Activated T-cell treated with anti-CD3 and anti-CD28 coated beads for 4 hours (primary cell): ENCODE results near the gene UBE2G1.
"Not testable (repeated sequence)": the region's sequence is repeated elsewhere in the genome, so short reads cannot be mapped to it uniquely, and the experiment has no call there.

Source experiments
- DNase-seq: peaks from one replicate; pipeline ENCODE4 v3.0.0-alpha.2; 2020

UBE2G1 gene

DNA sequence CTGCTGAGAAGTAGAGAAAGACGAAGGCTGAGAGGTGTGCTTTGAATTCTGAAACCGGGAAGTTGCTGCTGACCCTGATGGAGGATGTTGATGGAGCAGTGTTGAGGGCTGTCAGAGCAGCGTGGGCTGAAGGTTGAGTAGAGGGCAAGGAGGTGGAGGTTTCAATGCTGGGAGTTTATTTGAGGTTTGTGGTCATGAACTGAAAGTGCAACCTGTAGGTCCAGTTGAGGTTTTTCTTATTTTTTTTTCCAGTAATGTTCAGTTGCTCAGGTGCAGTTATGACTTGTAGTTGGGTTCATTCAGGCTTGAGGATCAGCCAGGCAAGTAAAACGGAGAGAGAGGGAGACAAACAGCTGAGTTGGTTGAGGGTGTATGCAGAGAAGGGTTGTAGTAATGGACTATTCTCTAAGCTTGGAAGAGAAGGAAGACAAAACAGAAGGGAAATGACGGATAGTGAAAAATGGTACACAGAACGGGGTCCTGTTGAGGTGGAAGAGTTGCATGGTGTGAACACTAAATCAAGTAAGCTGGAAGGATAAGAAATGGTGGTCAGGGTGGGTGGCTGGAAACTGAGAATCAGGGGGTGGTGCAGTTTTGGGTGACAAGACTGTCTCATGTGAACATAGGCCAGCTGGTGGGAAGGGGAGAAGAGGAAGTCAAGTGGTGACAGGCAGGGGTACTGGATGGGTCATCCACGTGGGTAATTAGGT is 8.7 kb upstream of the UBE2G1 start:
- no peak for DNase-seq

DNA sequence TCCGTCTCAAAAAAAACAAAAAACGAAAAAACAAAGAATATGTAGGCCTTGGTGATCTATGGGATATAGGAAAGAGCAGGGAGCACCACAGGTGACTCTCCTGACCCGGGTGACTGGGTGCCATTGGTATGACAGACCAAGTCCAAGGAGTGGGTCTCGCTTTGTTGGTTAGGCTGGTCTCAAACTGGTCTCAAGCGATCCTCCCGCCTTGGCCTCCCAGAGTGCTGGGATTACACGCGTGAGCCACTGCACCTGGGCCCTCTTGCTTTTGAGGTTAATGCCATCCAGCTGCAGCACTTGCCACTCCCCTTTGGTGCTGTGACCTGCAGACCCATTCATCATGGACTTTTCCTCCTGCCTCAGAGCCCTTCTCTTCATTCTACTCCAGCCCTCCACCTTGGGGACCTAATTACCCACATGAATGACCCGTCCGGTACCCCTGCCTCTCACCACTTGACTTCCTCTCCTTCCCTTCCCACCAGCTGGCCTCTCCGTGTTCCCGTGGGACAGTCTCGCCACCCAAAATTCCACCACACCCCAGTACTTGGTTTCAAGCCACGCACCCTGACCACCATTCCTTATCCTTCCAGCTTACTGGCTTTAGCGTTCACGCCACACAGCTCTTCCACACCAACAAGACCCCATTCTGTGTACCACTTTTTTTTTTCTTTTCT is 3.2 kb upstream of the UBE2G1 start:
- no peak for DNase-seq

GRCh38 chr17:4368341-4368740 is 1.9 kb upstream of the UBE2G1 start:
- DNase-seq, result no peak

DNA sequence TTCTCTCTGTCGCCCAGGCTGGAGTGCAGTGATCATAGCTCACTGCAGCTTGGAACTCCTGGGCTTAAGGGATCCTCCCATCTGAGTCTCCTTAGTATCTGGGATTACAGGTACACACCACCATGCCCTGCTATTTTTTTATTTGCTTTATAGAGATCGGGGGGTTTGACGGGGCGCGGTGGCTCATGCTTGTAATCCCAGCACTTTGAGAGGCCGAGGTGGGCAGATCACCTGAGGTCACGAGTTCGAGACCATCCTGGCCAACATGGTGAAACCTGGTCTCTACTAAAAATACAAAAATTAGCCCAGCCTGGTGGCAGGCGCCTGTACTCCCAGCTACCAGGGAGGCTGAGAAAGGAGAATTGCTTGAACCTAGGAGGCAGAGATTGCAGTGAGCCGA is 702 bp upstream of the UBE2G1 start:
- not testable (repeated sequence) for DNase-seq

GRCh38 chr17:4365628-4366326 is 698 bp downstream of the UBE2G1 start:
- DNase-seq, result peak; percentile 11

DNA sequence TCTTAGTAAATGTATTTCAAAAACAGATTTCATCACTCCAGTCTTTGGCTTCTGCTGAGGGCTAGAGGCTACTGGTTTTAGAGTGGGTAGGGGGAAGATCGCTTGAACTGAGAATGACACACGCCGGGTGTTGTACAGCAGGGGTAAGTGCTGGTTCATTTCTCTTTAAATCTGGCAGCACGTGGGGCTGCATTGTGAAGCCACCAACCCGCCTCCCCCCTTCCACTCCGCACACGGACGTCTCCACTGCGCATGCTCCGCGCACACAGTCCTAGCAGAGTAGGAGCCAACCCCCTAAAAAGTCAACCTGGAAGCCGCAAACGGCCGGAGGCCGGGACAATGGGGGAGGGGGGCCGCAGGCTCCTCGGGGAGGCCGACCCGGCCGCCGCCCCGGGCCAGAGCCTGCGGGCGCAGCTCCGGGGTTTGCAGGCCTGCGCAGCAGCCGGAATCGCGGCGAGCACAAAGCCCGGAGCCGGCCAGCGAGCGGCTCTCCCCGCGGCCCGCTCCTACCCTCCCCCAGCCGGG is 1.3 kb downstream of the UBE2G1 start:
- peak; percentile 82 for DNase-seq

DNA sequence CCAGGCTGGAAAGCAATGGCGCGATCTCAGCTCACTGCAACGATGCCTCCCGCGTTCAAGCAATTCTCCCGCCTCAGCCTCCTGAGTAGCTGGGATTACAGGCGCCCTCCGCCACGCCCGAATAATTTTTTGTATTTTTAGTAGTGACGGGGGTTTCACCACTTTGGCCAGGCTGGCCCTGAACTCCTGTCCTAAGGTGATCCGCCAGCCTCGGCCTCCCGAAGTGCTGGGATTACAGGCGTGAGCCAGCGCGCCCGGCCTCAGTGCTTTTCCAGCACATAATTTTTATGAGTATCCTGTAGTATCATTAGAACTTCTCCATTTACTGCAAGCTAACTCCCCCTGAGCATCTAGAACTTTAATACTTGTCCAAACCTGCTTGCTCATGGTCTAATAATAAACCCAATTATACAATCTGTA is 1.8 kb downstream of the UBE2G1 start:
- DNase-seq, result no peak

GRCh38 chr17:4362141-4362540 is 4.3 kb downstream of the UBE2G1 start:
- no peak for DNase-seq

DNA sequence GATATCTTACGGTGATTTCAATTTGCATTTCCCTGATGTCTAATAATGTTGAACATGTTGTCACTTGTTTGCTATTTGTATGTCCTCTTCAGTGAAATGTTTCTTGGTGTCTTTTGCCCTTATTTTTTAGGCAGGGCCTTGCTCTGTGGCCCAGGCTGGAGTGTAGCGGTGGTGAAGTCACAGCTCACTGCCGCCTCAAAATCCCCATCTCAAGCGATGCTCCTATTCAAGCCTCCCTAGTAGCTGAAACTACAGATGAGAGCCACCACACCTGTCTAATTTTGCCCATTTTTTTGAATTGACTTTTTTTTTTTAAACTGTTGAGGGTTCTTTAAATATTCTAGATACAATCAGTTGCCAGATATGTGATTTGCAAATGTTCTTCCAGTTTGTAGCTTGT is 8.3 kb downstream of the UBE2G1 start:
- DNase-seq, result no peak

GRCh38 chr17:4357671-4358070 is 8.8 kb downstream of the UBE2G1 start:
- no peak for DNase-seq

- no peak for DNase-seq
Measured at GRCh38 chr17:4357030-4357628, 9.3 kb downstream of the UBE2G1 start.

- no peak for DNase-seq
Measured at GRCh38 chr17:4354862-4355514, 11.5 kb downstream of the UBE2G1 start.

- no peak for DNase-seq
Measured at GRCh38 chr17:4354206-4354605, 12.3 kb downstream of the UBE2G1 start.

GRCh38 chr17:4350214-4350613 is 16.3 kb downstream of the UBE2G1 start:
- not testable (repeated sequence) for DNase-seq

DNA sequence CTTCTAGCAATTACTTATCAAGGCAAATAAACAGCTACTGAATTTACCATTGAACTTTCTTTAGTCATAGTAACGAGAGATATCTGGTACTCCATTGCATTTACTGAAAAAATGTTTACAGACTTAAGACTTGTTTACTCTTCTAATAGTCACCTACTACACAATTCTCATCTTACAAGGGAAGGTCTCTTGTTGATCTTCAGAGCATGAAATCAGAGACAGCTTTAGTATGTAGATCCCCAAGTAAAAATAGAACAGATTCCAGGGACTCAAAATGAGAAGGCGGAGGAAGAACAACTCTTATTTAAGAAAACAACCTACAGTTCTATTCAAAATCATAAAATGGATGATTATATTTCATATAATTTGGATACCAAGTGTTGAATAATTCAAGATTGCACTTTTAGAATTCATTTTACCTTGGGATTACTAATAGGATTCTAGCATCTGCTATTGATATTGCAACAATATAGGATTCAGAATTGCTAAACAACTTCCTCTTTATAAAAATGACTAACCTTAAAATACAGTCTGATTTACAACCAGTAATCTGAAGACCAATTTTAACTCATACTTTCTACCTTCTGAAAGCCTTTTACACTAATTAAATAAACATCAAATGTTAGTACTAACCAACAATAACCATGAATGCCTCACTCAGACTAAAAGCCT is 20.8 kb downstream of the UBE2G1 start:
- no peak for DNase-seq

GRCh38 chr17:4344926-4345325 is 21.5 kb downstream of the UBE2G1 start:
- DNase-seq, result no peak

GRCh38 chr17:4342535-4342934 is 23.9 kb downstream of the UBE2G1 start:
- no peak for DNase-seq

DNA sequence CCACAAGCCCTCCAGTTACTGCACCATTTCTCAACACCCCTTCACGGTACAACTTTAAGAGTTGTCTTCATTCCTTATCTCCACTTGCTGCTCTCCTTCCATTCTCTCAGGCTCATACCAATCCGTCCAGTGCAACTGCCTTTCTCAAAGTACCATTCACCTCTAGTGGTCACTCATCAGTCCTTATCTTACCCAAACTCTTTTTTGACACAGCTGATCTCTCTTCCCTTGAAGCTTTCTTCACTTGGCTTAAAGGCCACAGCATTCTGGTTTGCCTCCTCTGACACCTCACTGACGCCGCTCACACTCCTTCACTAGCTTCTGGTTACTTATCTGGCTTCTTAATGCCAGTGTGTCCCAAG is 24.9 kb downstream of the UBE2G1 start:
- no peak for DNase-seq

GRCh38 chr17:4340914-4341615 is 25.4 kb downstream of the UBE2G1 start:
- DNase-seq, result no peak

DNA sequence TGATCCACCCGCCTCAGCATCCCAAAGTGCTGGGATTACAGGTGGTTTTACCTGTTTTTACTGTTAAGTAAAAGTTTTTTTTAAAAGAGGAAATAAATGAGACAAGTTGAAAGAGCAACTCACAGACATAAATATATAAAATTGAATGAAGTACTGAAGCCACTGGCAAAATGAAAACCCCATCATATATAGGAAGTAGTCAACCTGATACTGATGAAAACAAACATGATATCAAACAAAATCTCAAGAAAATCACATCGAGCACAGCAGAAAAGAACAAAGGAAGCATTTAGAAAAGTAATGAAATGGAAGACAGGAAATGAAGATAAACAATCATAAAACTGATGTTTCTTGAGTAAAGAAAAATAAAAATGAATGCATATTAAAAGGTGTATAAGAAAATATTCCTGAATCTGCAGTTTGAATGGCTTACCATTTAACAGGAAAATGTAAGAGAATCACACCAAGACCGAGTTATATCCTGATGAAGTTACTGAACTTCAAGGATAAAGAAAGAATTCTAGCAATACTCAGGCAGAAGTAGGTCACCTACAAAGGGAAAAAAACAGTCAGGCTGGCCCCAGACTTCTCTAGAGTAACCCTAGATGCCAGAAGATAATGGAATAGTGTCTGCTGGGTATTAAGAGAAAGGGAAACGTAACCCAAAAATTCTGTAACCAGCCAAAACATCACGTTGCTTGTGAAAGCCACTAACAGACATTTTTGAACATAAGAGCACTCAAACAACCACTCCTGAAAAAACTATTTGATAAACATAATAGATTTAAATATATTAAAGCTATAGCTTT is 31.5 kb downstream of the UBE2G1 start:
- DNase-seq, result no peak

GRCh38 chr17:4334332-4334731 is 32.1 kb downstream of the UBE2G1 start:
- no peak for DNase-seq
